Measurements from ENCODE around the gene NPM3. TPM values are rescaled to one million over a fixed set of nuclear protein-coding genes. Genes with fewer than 3 reads are reported as not detected.

Gene NPM3
- polyA plus RNA-seq, 1 of the 3 experiments (the other 2 are of a cell fraction), result 105 TPM

GRCh38 chr10:101807158-101807557, 23.9 kb upstream of the NPM3 start:
- H3K4me3 ChIP-seq (ENCODE audit: low read depth in 2 of 2, low read length in 1 of 2), result no peak overlapping the region
- ChIA-PET CTCF (interaction anchor here (0.9 to 1.1 kb wide), 2 partner anchors 22 to 36 kb away, joined by 3 to 4 read pairs; no protein-coding TSS in a partner anchor), POLR2A (no interaction called here)
- TF ChIP-seq PBX3 (IDR thresholded peaks at IDR 0.05) (no peak), NRF1 (IDR thresholded peaks at IDR 0.05; ENCODE audit: low read depth, low read length) (no peak), USF2 (IDR thresholded peaks at IDR 0.05; ENCODE audit: borderline replicate concordance, low read depth, low read length) (no peak), RXRA (IDR thresholded peaks at IDR 0.05; ENCODE audit: borderline replicate concordance, low read depth) (no peak), RAD21 (IDR thresholded peaks at IDR 0.05; ENCODE audit: low read length) (no peak), CTCF (IDR thresholded peaks at IDR 0.05) (no peak)
- 88% methylated on average over 1 of the region's 1 CpG for WGBS (ENCODE audit: low lambda C conversion rate)
- no peak overlapping the region for H2AFZ ChIP-seq (ENCODE audit: low read depth)
- no peak overlapping the region for H3K4me2 ChIP-seq
- H3K9ac ChIP-seq, result no peak overlapping the region
- DNase-seq, result no peak
- H3K27me3 ChIP-seq (ENCODE audit: insufficient read depth), result no peaks in the 10 kb centered on the region
- H3K36me3 ChIP-seq (replicated peaks in 1 of 2; ENCODE audit: control insufficient read depth in 1 of 2, insufficient read depth in 2 of 2, low read length in 1 of 2), result peaks cover 66 to 94% of the 10 kb centered on the region in 2 experiments
- no peaks in the 10 kb centered on the region for H3K9me2 ChIP-seq
- H3K9me3 ChIP-seq, result no peaks in the 10 kb centered on the region
- H3K79me2 ChIP-seq (ENCODE audit: insufficient read depth), result peaks cover 100% of the 10 kb centered on the region
- no peaks in the 10 kb centered on the region for H3K4me1 ChIP-seq (ENCODE audit: control insufficient read depth in 1 of 2, insufficient read depth in 2 of 2, low read depth in 1 of 2, low read length in 1 of 2)
- peaks cover 34% of the 10 kb centered on the region for H3F3A ChIP-seq (replicated peaks; ENCODE audit: insufficient read depth)
- peaks cover 95% of the 10 kb centered on the region for H4K20me1 ChIP-seq (ENCODE audit: insufficient read depth)
- no peak overlapping the region; a peak in 1 of 4 replicates for H3K27ac ChIP-seq (ENCODE audit: low read depth in 2 of 2, low read length in 1 of 2)

GRCh38 chr10:101803511-101803910, 20.3 kb upstream of the NPM3 start:
- peaks cover 100% of the 10 kb centered on the region for H3K79me2 ChIP-seq (ENCODE audit: insufficient read depth)
- H3K4me3 ChIP-seq (ENCODE audit: low read depth in 2 of 2, low read length in 1 of 2), result no peak overlapping the region
- peaks cover 95% of the 10 kb centered on the region for H4K20me1 ChIP-seq (ENCODE audit: insufficient read depth)
- H3K27me3 ChIP-seq (ENCODE audit: insufficient read depth), result no peaks in the 10 kb centered on the region
- no peak overlapping the region for H3K9ac ChIP-seq
- TF ChIP-seq SMC3 (IDR thresholded peaks at IDR 0.05; ENCODE audit: low read depth, low read length) (no peak), USF1 (IDR thresholded peaks at IDR 0.05; ENCODE audit: borderline replicate concordance, low read depth) (no peak), CHD2 (IDR thresholded peaks at IDR 0.05; ENCODE audit: low read length, partially characterized antibody) (no peak), JUND (IDR thresholded peaks at IDR 0.05) (no peak), MXI1 (IDR thresholded peaks at IDR 0.05; ENCODE audit: low read depth, low read length) (no peak), YY1 (IDR thresholded peaks at IDR 0.05; ENCODE audit: low read depth) (no peak), RAD21 (IDR thresholded peaks at IDR 0.05; ENCODE audit: low read length) (no peak), RFX5 (IDR thresholded peaks at IDR 0.05; ENCODE audit: low read length) (no peak), POLR2AphosphoS5 (IDR thresholded peaks at IDR 0.05; ENCODE audit: low read depth, low read length) (no peak), ZBTB33 (IDR thresholded peaks at IDR 0.05; ENCODE audit: borderline replicate concordance, low read depth) (no peak), MEF2A (IDR thresholded peaks at IDR 0.05; ENCODE audit: borderline replicate concordance, low read depth) (no peak), RXRA (IDR thresholded peaks at IDR 0.05; ENCODE audit: borderline replicate concordance, low read depth) (no peak), TEAD4 (IDR thresholded peaks at IDR 0.05; ENCODE audit: borderline replicate concordance, insufficient read depth) (no peak), GATA2 (CRISPR knock-in tag; IDR thresholded peaks at IDR 0.05) (no peak), TCF12 (IDR thresholded peaks at IDR 0.05) (no peak), MAX (IDR thresholded peaks at IDR 0.05; ENCODE audit: low read depth) (no peak), GABPA (IDR thresholded peaks at IDR 0.05; ENCODE audit: low read depth) (no peak), SIN3A (IDR thresholded peaks at IDR 0.05; ENCODE audit: borderline replicate concordance, low read depth, low read length) (no peak), TAF1 (IDR thresholded peaks at IDR 0.05; ENCODE audit: borderline replicate concordance, low read depth, low read length) (no peak)
- H2AFZ ChIP-seq (ENCODE audit: low read depth), result no peak overlapping the region
- no peaks in the 10 kb centered on the region for H3K9me3 ChIP-seq
- H3K36me3 ChIP-seq (replicated peaks in 1 of 2; ENCODE audit: control insufficient read depth in 1 of 2, insufficient read depth in 2 of 2, low read length in 1 of 2), result peaks cover 69 to 95% of the 10 kb centered on the region in 2 experiments
- H3K4me2 ChIP-seq, result no peak overlapping the region
- POLR2A ChIA-PET, result no interaction called here
- CTCF ChIA-PET, result interaction anchor here (0.8 to 2.2 kb wide), 2 partner anchors 22 to 207 kb away, joined by 4 read pairs; no protein-coding TSS in a partner anchor
- no peak for DNase-seq
- no peak overlapping the region for H3K27ac ChIP-seq (ENCODE audit: low read depth in 2 of 2, low read length in 1 of 2)
- no peaks in the 10 kb centered on the region for H3K4me1 ChIP-seq (ENCODE audit: control insufficient read depth in 1 of 2, insufficient read depth in 2 of 2, low read depth in 1 of 2, low read length in 1 of 2)
- no peaks in the 10 kb centered on the region for H3K9me2 ChIP-seq
- H3F3A ChIP-seq (replicated peaks; ENCODE audit: insufficient read depth), result peaks cover 50% of the 10 kb centered on the region
- 85% methylated on average over 4 of the region's 4 CpGs for WGBS (ENCODE audit: low lambda C conversion rate)

All from SK-N-SH (cell line).